ENCODE data around the gene S100A7.
"Not testable (repeated sequence)": the region's sequence is repeated elsewhere in the genome, so short reads cannot be mapped to it uniquely, and the experiment has no call there.

S100A7 gene

DNA sequence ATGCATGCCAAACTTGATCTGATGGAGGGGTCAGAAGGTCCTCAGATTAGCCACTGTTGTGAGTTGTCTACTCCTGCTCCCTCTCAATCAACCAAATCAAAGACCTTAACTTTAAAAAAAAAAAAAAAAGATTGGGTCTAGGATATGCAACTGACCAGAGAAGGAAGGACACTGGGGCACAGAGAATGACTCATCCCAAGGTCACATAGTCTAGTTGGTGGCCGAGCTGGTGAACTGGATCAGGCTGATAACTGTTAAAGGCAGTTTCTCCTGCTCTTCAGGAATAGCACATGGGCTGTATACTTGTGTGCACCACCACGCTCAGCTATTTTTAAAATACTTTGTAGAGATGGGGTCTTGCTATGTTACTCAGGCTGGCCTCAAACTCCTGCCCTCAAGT lies 14.8 kb upstream of the S100A7 start:
- DNase-seq = no peak

DNA sequence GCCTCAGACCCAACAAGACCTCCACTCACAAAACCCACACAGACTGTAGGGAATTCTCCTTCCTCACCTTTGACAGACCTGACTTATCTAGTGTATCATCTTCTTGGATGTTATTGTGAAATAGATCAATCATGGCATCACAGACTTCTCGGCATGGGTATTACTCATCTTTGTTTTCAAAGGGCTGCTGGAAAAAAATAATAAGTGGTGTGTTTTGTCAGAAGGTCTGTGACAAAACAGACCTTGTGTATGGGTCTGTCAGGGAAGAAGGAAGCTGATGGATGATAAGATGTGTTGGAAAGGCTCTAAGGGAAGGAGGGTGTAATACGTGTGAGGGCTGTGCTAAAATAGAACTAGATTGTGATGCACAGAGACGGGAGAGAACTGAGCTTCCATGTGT lies 13.9 kb upstream of the S100A7 start:
- DNase-seq = no peak

DNA sequence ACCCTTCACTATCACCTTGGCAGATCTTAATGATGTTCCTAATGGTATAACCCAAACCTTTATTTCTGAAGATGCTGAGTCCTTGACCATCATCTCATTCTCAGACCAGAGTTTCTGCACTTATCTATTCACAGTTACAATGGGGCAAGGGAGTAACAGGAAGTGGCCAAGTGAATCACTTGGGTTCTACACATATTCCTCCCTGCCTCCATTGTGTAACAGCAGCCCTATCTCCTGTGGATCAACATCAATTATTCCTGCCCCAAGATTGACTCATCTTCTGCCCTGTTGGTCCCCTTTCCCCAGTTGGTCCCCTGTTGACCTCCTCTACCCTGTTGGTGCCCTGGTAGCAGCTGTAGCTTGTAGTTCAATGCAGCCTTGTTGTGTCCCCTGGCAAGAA lies 10.3 kb upstream of the S100A7 start:
- DNase-seq = no peak

DNA sequence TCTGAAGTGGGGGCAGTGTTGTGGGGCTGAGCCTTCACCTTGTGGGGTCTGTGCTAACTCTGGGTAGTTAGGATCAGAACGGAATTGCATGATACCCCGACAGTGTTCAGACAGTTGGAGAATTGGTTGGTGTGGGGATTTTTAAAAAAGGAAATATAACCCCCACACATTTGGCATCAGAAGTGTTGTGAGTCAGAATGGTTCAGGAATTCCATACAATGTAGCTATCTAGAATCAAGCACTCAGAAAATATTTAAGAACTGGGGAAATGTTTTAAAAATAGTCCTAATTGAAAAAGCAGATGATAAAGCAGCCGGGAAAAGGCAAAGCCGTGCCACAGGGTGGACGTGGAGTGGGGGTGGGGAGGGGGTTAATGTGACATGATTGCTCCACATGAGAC lies 6.5 kb upstream of the S100A7 start:
- DNase-seq = no peak

DNA sequence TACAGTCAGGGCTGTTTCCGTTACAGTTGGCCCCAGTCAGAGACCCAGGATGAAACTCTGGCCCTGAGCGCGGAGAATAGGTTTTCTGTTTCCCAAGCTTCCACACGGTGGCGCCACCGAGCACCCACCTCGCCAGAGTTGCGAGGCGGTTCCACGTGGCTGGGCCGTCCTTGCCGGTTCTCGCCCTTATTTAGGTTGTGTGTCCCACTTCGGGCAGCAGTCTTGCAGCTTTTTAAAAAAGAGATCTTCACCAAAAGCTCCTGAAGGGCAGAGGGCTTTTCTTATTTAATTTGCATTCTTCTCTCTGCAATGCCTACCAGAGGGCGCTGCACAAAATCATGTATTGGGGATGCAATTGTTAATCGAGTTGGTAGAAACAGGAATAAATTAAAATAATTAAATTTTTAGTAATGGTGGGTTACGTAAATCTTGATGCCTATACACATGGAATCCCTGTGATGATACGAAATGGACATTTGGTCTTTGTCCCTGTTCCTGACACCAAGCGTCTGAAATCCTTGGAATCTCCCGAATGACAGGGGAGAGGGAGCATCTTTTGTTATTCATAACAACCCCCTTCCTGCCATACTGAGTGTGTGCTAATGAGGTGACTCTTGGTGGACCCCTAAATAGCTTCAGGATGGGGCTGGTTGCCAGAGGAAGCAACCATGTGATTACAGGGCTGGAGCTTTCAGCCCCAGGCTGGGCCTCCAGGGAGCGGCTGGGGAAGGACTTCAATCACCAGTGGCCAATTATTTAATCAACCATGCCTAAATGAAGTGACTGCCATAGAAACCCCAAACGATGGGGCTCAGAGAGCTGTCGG lies 5.6 kb upstream of the S100A7 start:
- no peak for DNase-seq

DNA sequence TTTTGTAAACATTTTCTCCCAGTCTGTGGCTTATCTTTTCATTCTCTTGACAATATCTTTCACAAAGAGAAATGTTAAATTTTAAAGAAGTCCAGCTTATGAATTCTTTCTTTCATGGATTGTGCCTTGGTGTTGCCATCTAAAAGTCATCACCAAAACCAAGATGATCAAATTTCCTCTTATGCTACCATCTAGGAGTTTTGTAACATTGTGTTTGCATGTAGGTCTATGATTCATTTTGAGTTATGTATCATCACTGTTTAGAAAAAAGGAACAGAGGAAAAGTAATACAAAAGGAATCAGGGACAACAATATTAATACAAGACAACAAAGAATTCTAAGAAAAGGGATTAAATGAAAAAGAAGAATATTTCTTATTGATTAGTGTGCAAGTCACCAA lies 2.3 kb upstream of the S100A7 start:
- not testable (repeated sequence) for DNase-seq

DNA sequence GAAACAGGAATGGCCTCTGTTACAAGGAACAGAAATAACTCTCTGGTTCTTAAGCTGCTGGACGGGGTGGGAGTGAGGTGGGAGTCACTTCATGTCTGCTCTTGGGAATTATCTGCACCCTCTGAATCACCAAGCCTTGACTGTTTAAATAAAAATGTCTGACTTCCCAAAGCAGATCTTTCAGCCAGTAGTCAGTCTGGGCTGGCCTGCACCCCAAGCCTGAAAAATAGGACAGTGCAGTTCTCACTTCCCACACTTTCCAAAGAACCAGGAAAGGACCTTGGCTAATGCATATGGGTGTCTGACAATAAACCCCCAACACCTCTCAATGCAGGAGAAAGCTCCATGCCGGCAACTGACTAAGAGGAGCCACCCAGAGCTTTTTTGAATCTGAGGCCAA lies 796 bp downstream of the S100A7 start:
- no peak for DNase-seq

DNA sequence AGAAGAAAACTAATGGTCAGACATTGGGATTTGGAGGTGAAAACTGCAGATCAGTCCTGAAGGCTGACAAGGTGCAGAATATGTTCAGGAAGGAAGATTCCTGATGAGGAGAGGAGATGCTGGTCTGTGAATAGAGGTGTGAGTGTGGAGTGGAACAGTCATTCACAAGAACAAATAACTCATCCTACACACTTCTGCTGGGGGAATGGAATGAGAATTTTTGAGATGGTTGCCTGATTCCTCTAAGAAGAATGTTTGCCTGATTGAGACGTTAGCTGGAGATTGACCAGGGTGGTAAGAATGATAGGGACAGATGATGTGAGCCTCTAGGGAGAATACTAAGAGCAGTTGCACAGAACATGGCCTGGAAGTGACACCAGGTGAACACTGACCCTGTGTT lies 4.1 kb downstream of the S100A7 start:
- DNase-seq = no peak

DNA sequence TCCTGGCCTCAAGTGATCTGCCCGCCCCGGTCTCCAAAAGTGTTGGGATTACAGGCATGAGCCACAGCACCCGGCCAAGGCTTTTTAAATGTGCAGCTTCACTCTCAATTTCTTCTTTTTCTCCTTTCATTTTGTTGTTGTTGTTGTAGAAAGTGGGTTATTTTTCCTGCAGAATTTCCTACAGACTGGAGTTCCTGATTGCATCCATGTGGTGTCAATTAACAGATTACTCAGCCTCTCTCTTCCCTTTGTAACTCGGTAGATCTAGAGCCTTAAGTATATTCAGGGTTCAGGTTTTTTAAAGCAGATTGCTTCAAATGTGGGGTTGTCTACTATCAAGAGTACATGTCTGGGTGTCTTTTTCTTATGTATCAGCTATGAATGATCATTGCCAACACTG lies 11.6 kb downstream of the S100A7 start:
- not testable (repeated sequence) for DNase-seq

DNA sequence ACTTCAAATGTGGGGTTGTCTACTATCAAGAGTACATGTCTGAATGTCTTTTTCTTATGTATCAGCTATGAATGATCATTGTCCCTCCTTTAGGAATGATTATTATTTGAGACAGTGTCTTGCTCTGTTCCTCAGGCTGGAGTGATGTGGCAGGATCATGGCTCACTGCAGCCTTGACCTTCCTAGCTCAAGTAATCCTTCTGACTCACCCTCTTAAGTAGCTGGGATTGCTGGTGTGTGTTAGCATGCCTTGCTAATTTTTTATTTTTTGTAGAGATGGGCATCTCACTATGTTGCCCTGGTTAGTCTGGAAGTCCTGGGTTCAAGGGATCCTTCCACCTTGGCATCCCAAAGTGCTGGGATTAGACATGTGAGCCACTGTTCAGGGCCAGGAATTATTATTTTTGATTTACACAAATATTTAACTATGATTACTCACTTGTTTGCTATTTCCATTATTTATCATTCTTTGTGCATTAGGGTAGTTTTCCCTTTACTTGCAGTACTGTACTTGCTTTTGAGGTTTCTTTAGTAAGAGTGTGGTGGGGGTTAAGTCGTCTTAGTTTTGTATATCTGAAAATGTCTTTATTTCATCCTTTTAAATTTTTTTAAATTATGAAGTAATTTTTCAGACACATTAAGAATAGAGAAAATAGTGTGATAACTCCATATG lies 12.8 kb downstream of the S100A7 start:
- DNase-seq = no peak

DNA sequence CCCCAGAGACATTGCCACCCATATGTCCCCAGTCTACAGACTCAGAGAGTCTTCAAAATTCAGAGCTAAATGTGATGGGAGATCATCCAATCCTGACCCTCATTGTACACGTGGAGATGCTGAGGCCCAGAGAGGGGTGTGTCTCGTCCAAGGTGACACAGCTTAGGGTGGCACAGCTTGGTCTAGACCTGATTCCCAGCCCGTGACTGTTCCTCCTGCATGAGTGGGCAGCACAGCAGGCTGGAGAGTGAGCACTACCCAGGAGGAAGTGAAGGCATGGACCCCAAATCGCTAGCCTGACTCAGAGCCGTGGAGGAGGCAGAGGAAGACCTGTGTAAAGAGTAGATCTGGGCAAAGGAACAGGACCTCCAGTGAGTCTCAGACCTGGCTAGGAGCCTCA lies 16.4 kb downstream of the S100A7 start:
- DNase-seq = no peak

DNA sequence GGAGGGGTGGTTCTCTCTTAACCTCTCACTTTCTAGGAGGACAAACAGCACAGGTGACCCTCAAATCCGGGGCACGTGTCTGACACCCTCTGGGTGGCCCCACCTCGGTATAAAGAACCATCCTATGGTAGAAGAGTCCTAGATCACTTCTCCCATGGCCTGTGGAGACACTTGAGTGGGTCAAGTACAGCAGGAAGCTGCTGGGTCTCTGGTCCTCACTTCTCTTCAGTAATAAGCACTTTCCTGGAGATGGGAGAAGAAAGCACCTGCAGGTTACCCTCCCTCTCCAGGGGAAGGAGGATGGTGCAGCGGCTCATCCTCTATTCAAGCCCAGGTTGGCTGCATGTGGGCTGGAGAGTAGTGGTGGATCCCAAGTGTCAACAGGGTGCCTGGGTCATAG lies 17.0 kb downstream of the S100A7 start:
- DNase-seq = no peak

DNA sequence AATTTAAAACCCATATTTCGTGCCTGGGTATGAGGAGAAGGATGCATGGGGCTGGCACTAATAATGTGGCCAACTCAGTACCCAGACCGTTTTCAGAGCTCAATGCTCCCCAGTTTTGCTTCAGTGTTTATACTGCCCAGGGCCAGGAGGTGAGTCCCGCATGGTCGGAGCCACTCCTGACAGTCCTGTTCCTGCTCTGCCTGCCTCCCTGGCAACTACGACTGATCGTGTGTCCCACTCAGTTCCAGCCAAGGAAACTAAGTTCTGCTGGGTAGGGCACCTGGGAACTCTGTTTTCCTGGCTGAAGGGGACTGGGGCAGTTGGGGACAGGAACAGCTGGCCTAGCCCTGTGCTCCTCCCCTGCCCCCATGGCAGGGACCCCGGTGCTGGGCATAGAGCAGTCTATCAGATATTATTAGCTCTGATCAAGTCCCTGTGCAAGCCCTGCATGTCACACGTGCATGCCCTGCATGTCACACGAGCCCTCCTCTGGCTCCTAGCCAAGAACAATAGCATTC lies 19.2 kb downstream of the S100A7 start:
- DNase-seq = no peak

DNA sequence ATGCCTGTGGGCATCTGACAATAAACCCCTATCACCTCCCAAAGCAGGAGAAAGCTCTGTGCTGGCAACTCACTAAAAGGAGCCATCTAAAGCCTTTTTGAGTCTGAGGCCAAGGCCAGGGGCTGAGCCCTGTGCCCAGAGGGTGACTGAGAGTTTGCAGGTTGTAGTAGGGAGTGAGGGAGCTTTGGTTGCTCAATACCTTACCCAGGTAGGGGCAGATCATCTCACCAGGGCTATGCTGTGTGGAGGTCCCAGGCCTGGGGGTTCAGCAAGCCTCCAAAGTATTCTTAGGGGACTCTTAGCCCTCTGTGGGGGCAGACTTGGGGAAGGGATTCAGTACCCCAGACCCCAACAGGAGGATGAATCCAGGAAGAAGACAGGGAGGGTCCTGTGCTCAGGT lies 21.2 kb downstream of the S100A7 start:
- no peak for DNase-seq

DNA sequence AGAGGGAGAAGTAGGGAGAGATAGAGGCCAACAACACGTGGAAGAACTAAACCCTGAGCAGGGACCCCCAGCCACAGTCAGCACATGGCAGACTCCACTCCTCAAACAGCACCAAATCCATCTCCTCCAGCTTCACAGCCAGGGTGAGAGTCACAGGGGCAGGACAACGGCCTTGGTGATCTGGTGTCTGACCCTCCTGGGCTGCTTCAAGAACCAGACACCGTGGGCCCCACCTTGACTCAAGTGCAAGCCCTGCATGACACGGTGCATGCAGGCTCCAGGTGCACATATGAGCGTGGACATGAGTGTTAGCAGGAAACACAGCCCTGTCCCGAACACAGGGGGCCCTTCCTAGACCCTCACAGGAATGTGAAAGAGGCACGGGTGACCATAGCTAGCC lies 21.9 kb downstream of the S100A7 start:
- DNase-seq = no peak

DNA sequence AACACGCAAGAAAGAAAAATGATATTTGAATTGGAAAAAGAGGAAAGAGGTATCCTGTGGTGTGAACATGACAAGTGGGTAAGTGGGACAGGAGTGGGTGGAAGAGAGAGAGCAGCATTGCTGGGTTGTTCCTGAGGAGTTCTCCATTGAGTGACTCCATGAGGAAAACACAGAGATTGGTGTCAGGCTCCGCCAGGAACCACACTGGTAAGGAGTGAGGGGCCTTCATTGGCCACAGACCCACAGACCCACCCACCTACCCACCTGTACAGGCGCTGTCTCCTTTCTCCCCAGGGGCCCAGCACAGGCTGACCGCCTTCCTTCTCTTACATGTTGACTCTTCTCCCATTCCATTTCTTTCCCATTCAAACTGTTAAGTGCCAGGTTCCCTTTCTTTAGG lies 23.2 kb downstream of the S100A7 start:
- DNase-seq = no peak

DNA sequence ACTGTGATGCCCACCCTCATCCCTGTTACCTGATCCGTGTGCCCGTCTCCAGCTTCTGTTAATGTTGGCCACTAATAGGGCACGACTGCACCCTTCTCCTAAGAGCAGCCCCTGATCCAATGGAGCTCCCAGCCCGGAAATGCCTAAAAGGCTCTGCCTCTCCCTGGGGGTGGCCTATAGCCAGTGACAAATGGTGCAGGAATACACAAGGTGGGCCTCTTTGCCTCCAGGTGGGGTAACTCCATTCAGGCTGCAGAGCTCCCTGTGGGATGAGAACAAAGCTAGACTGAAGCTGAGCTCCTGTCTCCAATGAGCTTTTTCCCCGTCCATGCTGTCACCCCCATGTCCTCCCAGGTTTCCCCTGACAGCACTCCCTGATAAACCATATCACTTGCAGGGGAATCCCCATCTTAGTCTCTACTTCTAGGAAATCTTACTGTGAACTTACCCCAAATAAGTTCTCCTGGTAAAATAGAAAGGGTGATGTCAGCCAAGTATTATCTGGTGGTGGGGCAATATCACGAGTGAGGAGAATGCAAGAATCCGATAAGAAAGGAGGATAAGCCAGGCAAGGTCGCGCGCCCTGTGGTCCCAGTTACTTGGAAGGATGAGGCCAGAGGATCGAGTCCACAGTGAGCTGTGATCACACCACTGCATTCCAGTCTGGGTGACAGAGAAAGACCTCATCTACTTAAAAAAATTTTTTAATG lies 25.6 kb downstream of the S100A7 start:
- DNase-seq = no peak

DNA sequence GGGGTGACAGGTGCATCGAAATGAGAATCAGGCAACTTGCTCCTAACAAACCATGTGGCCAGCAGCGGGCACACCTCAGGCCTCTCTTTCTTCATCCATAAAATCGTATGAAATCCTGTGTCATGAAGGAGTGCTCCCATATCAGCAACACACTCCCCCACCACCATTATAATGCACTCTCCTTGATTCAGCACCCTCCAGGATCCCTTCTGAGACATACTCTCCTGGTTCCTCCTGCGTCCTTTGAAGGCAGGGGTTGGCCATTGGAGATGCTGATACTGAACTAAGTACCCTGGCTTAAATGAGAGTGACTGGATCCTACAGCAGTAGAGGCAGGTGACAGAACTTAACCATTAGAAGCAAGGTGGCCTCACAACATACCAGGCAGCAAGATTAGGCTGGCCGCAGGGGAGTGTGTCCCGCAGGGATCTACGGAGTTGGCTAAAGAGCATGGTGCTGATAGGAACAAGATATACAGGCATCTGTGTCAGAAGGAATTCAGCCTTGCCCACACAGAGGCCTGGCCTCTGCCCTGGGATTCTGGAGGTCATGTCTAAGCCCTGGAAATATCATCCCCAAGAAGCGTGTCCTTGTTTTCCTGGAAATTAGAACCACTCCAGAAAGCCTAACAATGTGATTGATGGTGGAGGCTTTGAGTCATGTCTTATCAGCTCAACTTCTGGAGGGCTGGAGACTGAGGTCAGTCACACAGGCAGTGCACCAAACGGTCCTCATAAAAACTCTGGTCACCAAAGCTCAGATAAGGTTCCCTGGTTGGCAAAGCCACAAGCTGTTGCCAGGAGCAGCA lies 27.4 kb downstream of the S100A7 start:
- no peak for DNase-seq

DNA sequence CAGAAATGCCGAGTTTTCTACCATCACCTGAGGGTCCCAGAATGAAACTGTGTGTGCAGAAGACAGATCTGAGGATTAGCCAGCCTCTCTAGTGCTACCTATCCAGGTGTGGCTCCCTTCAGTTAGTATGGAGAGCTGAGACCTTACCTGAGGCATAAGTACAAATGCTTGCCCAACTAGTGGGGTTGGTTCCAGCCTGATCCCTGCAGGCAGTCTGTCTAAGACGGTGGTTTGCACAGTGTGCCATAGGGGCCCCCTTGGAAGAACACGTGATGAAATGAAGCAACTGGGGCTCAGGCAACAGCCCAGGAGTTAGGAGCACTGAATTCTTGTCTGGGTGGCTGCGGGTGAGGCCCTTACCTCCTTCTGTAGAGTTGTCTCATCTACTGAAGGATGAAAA lies 28.5 kb downstream of the S100A7 start:
- DNase-seq = no peak

DNA sequence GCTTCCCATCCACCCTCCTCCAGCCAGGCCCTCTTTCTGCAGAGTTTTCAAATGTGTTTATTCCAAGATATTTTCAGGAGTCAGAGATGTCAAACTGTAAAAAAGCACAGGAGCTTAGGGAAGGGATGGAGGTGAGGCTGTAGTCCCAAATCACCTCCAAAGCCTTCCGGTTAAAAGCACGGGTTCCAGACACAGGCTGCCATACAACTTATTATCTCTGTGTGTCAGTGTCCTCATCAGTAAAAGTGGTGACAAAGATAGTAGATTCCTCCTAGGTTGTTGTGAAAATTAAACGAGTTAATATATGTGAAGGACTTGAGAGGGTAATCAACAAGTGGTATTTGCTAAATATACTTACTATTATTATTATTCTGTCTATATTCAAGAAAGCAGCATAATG lies 29.0 kb downstream of the S100A7 start:
- no peak for DNase-seq

DNA sequence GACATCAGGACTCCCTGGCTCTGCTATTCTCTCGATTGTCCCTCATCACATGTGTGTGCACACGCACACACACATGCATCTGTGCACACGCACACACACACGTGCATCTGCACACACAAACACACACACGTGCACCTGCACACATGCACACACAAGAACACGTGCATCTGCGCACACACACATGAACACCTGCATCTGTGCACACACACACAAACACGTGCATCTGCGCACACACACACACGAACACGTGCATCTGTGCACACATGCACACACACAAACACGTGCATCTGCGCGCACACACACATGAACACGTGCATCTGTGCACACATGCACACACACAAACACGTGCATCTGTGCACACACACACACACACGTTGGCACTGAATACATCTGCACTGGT lies 29.4 kb downstream of the S100A7 start:
- no peak for DNase-seq

DNA sequence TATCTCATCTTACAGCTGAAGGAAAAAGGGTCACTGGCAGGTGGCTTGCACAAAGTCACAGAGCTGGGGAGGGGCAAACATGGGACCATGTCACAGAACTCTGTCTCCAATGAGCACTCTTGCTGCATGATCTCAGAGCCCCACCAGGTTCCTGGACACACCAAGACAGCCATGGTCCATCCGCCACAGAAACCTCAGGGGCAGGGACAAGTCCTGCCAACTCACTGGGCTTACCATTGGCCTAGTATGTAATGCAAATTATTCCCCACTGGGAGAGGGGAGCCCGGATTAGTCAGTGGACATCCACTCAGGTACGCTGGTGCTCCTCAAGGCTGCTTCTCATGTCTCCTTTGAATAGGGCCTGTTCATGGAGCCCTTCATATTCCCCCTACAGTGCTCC lies 29.9 kb downstream of the S100A7 start:
- no peak for DNase-seq

DNA sequence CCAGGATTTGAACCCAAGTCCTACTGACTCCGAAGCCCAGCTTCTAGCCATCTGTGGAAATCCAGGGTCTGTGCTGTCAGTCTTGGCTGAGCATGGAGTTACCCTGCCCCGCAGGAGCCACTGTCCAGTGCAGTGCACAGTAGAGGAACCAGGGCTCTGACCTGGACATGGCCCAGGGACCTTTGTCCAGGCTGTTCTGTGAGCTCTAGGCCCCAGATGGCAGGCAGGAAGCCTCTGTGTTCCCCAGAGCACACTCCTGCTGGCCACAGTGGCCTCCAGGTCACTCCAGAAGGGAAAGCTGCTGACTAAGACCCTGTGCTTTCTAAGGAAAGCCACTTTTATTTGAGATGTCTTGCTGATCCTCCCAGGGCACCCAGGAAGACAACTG lies 30.3 kb downstream of the S100A7 start:
- no peak for DNase-seq
